Neural progenitor cell (in vitro differentiated cells): ENCODE measurements around the gene CCDC28B.

ENCODE experiments used
- EZH2 ChIP-seq: fragments of 200-600 bp; sonication (generic); IDR thresholded peaks from 2 replicates; pipeline ENCODE4 v1.6.1; 2017; ENCODE audit warnings: antibody characterized with exemption, mild to moderate bottlenecking, moderate library complexity
- EZH2phosphoT487 ChIP-seq: fragments of 200-600 bp; sonication (generic); IDR thresholded peaks from 2 replicates; pipeline ENCODE4 v1.6.1; 2017; ENCODE audit warnings: antibody characterized with exemption
- TF ChIP-seq, protein P1 (sequence below): fragments of 200-600 bp; sonication (generic); IDR thresholded peaks from 2 replicates; pipeline ENCODE4 v1.5.1; 2017; ENCODE audit warnings: antibody characterized with exemption, mild to moderate bottlenecking

DNA sequence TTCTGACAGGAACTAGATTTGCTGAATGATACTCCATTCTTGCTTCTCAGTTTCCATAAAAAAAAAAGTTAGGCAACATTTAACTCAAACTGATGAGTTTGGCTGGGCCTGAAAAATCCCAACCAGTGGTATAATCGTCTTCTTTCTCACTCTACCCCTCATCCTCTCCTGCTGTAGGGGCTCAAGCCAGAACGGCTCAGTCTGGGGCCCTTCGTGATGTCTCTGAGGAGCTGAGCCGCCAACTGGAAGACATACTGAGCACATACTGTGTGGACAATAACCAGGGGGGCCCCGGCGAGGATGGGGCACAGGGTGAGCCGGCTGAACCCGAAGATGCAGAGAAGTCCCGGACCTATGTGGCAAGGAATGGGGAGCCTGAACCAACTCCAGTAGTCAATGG, 19.3 kb upstream of the CCDC28B start:
- TF ChIP-seq, protein P1, sequence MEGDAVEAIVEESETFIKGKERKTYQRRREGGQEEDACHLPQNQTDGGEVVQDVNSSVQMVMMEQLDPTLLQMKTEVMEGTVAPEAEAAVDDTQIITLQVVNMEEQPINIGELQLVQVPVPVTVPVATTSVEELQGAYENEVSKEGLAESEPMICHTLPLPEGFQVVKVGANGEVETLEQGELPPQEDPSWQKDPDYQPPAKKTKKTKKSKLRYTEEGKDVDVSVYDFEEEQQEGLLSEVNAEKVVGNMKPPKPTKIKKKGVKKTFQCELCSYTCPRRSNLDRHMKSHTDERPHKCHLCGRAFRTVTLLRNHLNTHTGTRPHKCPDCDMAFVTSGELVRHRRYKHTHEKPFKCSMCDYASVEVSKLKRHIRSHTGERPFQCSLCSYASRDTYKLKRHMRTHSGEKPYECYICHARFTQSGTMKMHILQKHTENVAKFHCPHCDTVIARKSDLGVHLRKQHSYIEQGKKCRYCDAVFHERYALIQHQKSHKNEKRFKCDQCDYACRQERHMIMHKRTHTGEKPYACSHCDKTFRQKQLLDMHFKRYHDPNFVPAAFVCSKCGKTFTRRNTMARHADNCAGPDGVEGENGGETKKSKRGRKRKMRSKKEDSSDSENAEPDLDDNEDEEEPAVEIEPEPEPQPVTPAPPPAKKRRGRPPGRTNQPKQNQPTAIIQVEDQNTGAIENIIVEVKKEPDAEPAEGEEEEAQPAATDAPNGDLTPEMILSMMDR: no peak
- TF ChIP-seq EZH2 (no peak), EZH2phosphoT487 (no peak)
